SK-N-SH (cell line): ENCODE data around the gene PRRT4. TPM values are rescaled to one million over a fixed set of nuclear protein-coding genes. Genes with fewer than 3 reads are reported as not detected.

ENCODE experiments used
- CTCF ChIA-PET: fragments of 300-600, 350-600 bp; formaldehyde crosslinking; extraction: SDS; loops from one replicate; lab custom pipeline; 2021; lab: Yijun Ruan, JAX
- POLR2A ChIA-PET: fragments of 350-600 bp; sonication (Branson Sonifier 250); formaldehyde crosslinking; extraction: SDS; loops from one replicate; lab custom pipeline; 2020; ENCODE audit warnings: antibody characterized with exemption, inconsistent platforms; lab: Yijun Ruan, JAX
- DNase-seq: peaks from one replicate; pipeline ENCODE4 v3.0.0; 2012
- H2AFZ ChIP-seq: fragments of 200-600 bp; sonication (generic); 2 replicates; pipeline ENCODE4 v1.8.1; 2016; ENCODE audit warnings: antibody characterized with exemption, mild to moderate bottlenecking, low read depth
- H3F3A ChIP-seq: fragments of 200-600 bp; sonication (generic); replicated peaks from 2 replicates; pipeline ENCODE3; 2016; ENCODE audit warnings: antibody characterized with exemption, mild to moderate bottlenecking; ENCODE audit not compliant: insufficient read depth
- H3K27ac ChIP-seq, 2 experiments: fragments of 200-500 bp in 1 of 2; fragments of 200-600 bp in 1 of 2; sonication (Bioruptor generic) in 1 of 2; sonication (generic), shearing (Covaris generic) in 1 of 2; 2 replicates each; pipeline versions ENCODE4 v1.5.1 to v1.6.1; 2014 to 2016; ENCODE audit warnings: low read depth in 2 of 2, inconsistent platforms in 1 of 2, low read length in 1 of 2, mild to moderate bottlenecking in 1 of 2, mixed read lengths in 1 of 2
- H3K27me3 ChIP-seq: fragments of 200-600 bp; sonication (generic), shearing (Covaris generic); 2 replicates; pipeline ENCODE4 v1.6.1; 2016; ENCODE audit warnings: mixed run types; ENCODE audit not compliant: insufficient read depth
- H3K36me3 ChIP-seq, 2 experiments: fragments of 200-500 bp in 1 of 2; fragments of 200-600 bp in 1 of 2; sonication (Bioruptor generic) in 1 of 2; sonication (generic) in 1 of 2; replicated peaks in 1 of 2; 2 replicates each; pipeline versions ENCODE3 to v1.5.1; 2014 to 2016; ENCODE audit warnings: low read length in 1 of 2, mild to moderate bottlenecking in 1 of 2; ENCODE audit not compliant: insufficient read depth in 2 of 2, control insufficient read depth in 1 of 2
- H3K4me1 ChIP-seq, 2 experiments: fragments of 200-500 bp in 1 of 2; fragments of 200-600 bp in 1 of 2; sonication (Bioruptor generic) in 1 of 2; sonication (generic), shearing (Covaris generic) in 1 of 2; 2 replicates each; pipeline versions ENCODE4 v1.5.1 to v1.6.1; 2014 to 2016; ENCODE audit warnings: low read depth in 1 of 2, low read length in 1 of 2, mixed run types in 1 of 2; ENCODE audit not compliant: insufficient read depth in 2 of 2, control insufficient read depth in 1 of 2
- H3K4me2 ChIP-seq: fragments of 200-600 bp; sonication (generic), shearing (Covaris generic); 2 replicates; pipeline ENCODE4 v1.6.1; 2017; ENCODE audit warnings: mixed run types
- H3K4me3 ChIP-seq, 2 experiments: fragments of 200-500 bp in 1 of 2; fragments of 200-600 bp in 1 of 2; sonication (Bioruptor generic) in 1 of 2; sonication (generic), shearing (Covaris generic) in 1 of 2; 2 replicates each; pipeline versions ENCODE4 v1.5.1 to v1.8.1; 2014 to 2016; ENCODE audit warnings: low read depth in 2 of 2, inconsistent platforms in 1 of 2, low read length in 1 of 2, mild to moderate bottlenecking in 1 of 2, mixed read lengths in 1 of 2, moderate library complexity in 1 of 2
- H3K79me2 ChIP-seq: fragments of 200-600 bp; sonication (generic); 2 replicates; pipeline ENCODE4 v1.8.1; 2017; ENCODE audit warnings: mild to moderate bottlenecking; ENCODE audit not compliant: insufficient read depth
- H3K9ac ChIP-seq: fragments of 200-600 bp; sonication (generic); 2 replicates; pipeline ENCODE4 v1.6.1; 2017; ENCODE audit warnings: mixed run types
- H3K9me2 ChIP-seq: fragments of 200-600 bp; sonication (generic); 2 replicates; pipeline ENCODE4 v1.6.1; 2017; ENCODE audit warnings: mixed run types
- H3K9me3 ChIP-seq: fragments of 200-600 bp; sonication (generic); 2 replicates; pipeline ENCODE4 v1.6.1; 2017; ENCODE audit warnings: mixed run types, mild to moderate bottlenecking, moderate library complexity
- H4K20me1 ChIP-seq: fragments of 200-600 bp; sonication (generic); 2 replicates; pipeline ENCODE4 v1.6.1; 2017; ENCODE audit warnings: mild to moderate bottlenecking, mixed run types; ENCODE audit not compliant: insufficient read depth
- ELF1 ChIP-seq: IDR thresholded peaks from 2 replicates; pipeline ENCODE4 v1.4.0; 2012
- EZH2phosphoT487 ChIP-seq: fragments of 200-600 bp; sonication (generic); IDR thresholded peaks from 2 replicates; pipeline ENCODE4 v1.6.1; 2017; ENCODE audit warnings: low read depth, mixed run types, mild to moderate bottlenecking, antibody characterized with exemption, moderate library complexity, borderline replicate concordance
- FOXJ3 ChIP-seq: sonication (generic); formaldehyde crosslinking; IDR thresholded peaks from 2 replicates; pipeline ENCODE4 v1.5.1; 2020; ENCODE audit warnings: mild to moderate bottlenecking, missing genetic modification reagents
- GABPA ChIP-seq: IDR thresholded peaks from 2 replicates; pipeline ENCODE4 v1.4.0; 2012; ENCODE audit warnings: low read depth, mild to moderate bottlenecking
- MAX ChIP-seq: IDR thresholded peaks from 2 replicates; pipeline ENCODE4 v1.4.0; 2012; ENCODE audit warnings: low read depth
- MXI1 ChIP-seq: IDR thresholded peaks from 2 replicates; pipeline ENCODE4 v1.6.1; 2012; ENCODE audit warnings: mild to moderate bottlenecking, low read depth, low read length, improper control_type of control experiment
- PBX3 ChIP-seq: IDR thresholded peaks from 2 replicates; pipeline ENCODE4; 2012
- RAD21 ChIP-seq: IDR thresholded peaks from 2 replicates; pipeline ENCODE4 v1.6.1; 2012; ENCODE audit warnings: mild to moderate bottlenecking, low read length
- SMC3 ChIP-seq: IDR thresholded peaks from 2 replicates; pipeline ENCODE4 v1.6.1; 2012; ENCODE audit warnings: low read depth, low read length, improper control_type of control experiment
- TEAD4 ChIP-seq: IDR thresholded peaks from 2 replicates; pipeline ENCODE4 v1.4.0; 2012; ENCODE audit warnings: mild to moderate bottlenecking, borderline replicate concordance; ENCODE audit not compliant: insufficient read depth
- YY1 ChIP-seq: IDR thresholded peaks from 2 replicates; pipeline ENCODE4 v1.4.0; 2012; ENCODE audit warnings: low read depth, mild to moderate bottlenecking
- WGBS: methylation state at CpG from one replicate; pipeline ENCODE4 v1.1.6; 2017; ENCODE audit warnings: low lambda C conversion rate; 5-methylcytosine and 5-hydroxymethylcytosine counted together
- polyA plus RNA-seq, 3 experiments: library from polyadenylated mRNA; depleted of rRNA; stranded (reverse); fragments of >200 nt; gene quantifications; 2 replicates each; pipeline ENCODE4 v1.2.3, GENCODE V29; 2012

Gene PRRT4
- polyA plus RNA-seq, 1 of the 3 experiments (the other 2 are of a cell fraction), result 1.5 TPM

GRCh38 chr7:128359939-128360338 is 1.6 kb downstream of the PRRT4 start:
- Histone ChIP-seq H3K4me3 (peak overlapping the region in 1 of 2 experiments; percentile 54; a peak in 2 of 4 replicates), H3K36me3 (no peaks in the 10 kb centered on the region), H2AFZ (no peak overlapping the region), H3K4me1 (peaks cover 0 to 76% of the 10 kb centered on the region in 2 experiments; a peak in 2 of 4 replicates), H3K9me3 (no peaks in the 10 kb centered on the region), H3K9ac (no peak overlapping the region), H3K79me2 (no peaks in the 10 kb centered on the region), H3K27ac (peak overlapping the region in 1 of 2 experiments; percentile 100; a peak in 3 of 4 replicates), H3K4me2 (no peak overlapping the region), H3K27me3 (peaks cover 39% of the 10 kb centered on the region), H3F3A (peaks cover 5% of the 10 kb centered on the region), H3K9me2 (no peaks in the 10 kb centered on the region), H4K20me1 (no peaks in the 10 kb centered on the region)
- ChIA-PET POLR2A (interaction anchor here (0.9 to 3.9 kb wide), 9 partner anchors 11 to 95 kb away, joined by 3 to 37 read pairs (median 4); partner anchors contain the start of gene RBM28), CTCF (interaction anchor here (1.1 to 20.2 kb wide), 5 partner anchors 13 to 157 kb away, joined by 3 to 493 read pairs (median 21); partner anchors contain the start of gene RBM28)
- WGBS, result 86% methylated on average over 2 of the region's 4 CpGs
- DNase-seq, result peak; percentile 29
- TF ChIP-seq RAD21 (no peak), PBX3 (no peak), ELF1 (no peak), YY1 (no peak), EZH2phosphoT487 (no peak)

- WGBS, result 84% methylated on average over 9 of the region's 12 CpGs
- H3F3A ChIP-seq, result peaks cover 5% of the 10 kb centered on the region
- no peak overlapping the region; a peak in 1 of 4 replicates for H3K4me3 ChIP-seq
- H3K9me2 ChIP-seq, result no peaks in the 10 kb centered on the region
- H3K9ac ChIP-seq, result no peak overlapping the region
- peaks cover 0 to 74% of the 10 kb centered on the region in 2 experiments; a peak in 2 of 4 replicates for H3K4me1 ChIP-seq
- ChIA-PET CTCF (interaction anchor here (1.0 to 20.2 kb wide), 8 partner anchors 9 to 102 kb away, joined by 3 to 493 read pairs (median 10); partner anchors contain the start of gene RBM28), POLR2A (interaction anchor here (0.6 to 3.5 kb wide), 5 partner anchors 11 to 271 kb away, joined by 4 to 37 read pairs (median 5); partner anchors contain the start of genes HILPDA and RBM28)
- peaks cover 33% of the 10 kb centered on the region for H3K27me3 ChIP-seq
- no peaks in the 10 kb centered on the region for H4K20me1 ChIP-seq
- no peak overlapping the region for H3K4me2 ChIP-seq
- DNase-seq, result no peak
- H2AFZ ChIP-seq, result no peak overlapping the region
- H3K27ac ChIP-seq, result peak overlapping the region in 1 of 2 experiments; percentile 100; a peak in 2 of 4 replicates
- H3K36me3 ChIP-seq, result no peaks in the 10 kb centered on the region
- TF ChIP-seq RAD21, result no peak
- TF ChIP-seq FOXJ3 (CRISPR knock-in tag), result no peak
- no peak for TF ChIP-seq GABPA
- no peak for TF ChIP-seq MAX
- TF ChIP-seq SMC3, result no peak
- no peak for TF ChIP-seq TEAD4
- no peak for TF ChIP-seq MXI1
- H3K79me2 ChIP-seq, result no peaks in the 10 kb centered on the region
- H3K9me3 ChIP-seq, result no peaks in the 10 kb centered on the region
Measured at GRCh38 chr7:128359336-128359735, 2.2 kb downstream of the PRRT4 start.
